ENCODE results near the gene OSR1. TPM values are rescaled to one million over a fixed set of nuclear protein-coding genes. Genes with fewer than 3 reads are reported as not detected.

The OSR1 gene
- total RNA-seq, 2 donors from 2014 or later: 12.5 to 55.7 TPM

GRCh38 chr2:19337202-19337601, 21.2 kb downstream of the OSR1 start:
- no peak for DNase-seq (ENCODE audit: low spot score)
- peak overlapping the region; percentile 46 to 82 for H3K27ac ChIP-seq
- no peaks in the 10 kb centered on the region for H3K36me3 ChIP-seq
- peaks cover 0 to 34% of the 10 kb centered on the region in 2 donors for H3K4me1 ChIP-seq
- no peak overlapping the region for H3K4me3 ChIP-seq
- TF ChIP-seq, protein P1, sequence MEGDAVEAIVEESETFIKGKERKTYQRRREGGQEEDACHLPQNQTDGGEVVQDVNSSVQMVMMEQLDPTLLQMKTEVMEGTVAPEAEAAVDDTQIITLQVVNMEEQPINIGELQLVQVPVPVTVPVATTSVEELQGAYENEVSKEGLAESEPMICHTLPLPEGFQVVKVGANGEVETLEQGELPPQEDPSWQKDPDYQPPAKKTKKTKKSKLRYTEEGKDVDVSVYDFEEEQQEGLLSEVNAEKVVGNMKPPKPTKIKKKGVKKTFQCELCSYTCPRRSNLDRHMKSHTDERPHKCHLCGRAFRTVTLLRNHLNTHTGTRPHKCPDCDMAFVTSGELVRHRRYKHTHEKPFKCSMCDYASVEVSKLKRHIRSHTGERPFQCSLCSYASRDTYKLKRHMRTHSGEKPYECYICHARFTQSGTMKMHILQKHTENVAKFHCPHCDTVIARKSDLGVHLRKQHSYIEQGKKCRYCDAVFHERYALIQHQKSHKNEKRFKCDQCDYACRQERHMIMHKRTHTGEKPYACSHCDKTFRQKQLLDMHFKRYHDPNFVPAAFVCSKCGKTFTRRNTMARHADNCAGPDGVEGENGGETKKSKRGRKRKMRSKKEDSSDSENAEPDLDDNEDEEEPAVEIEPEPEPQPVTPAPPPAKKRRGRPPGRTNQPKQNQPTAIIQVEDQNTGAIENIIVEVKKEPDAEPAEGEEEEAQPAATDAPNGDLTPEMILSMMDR (IDR thresholded peaks at IDR 0.05): no peak
- H3K27me3 ChIP-seq: no peaks in the 10 kb centered on the region
- H3K9me3 ChIP-seq: no peaks in the 10 kb centered on the region

DNA sequence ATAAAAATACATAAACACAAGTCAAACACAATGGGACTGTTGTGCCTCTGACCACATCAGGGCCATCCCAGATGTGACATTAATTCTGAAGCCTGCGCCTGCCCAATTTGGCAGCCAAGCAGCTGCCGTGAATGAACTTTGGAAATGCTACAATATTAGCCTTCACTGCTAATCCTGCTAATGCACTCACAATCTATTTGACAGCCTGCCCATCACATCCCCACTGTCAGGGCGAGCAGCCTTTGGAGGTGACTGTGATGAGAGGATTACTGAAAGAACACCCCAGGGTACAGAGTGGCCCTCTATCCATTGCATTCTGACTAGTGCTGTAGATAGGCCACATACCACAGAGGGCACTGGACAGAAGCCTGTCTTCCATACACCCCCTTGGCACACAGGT, 21.6 kb downstream of the OSR1 start:
- DNase-seq (ENCODE audit: low spot score): no peak
- peak overlapping the region; percentile 55 to 82 for H3K27ac ChIP-seq
- H3K9me3 ChIP-seq: no peaks in the 10 kb centered on the region
- H3K4me3 ChIP-seq: no peak overlapping the region
- H3K36me3 ChIP-seq: no peaks in the 10 kb centered on the region
- no peaks in the 10 kb centered on the region for H3K27me3 ChIP-seq
- TF ChIP-seq, protein P1 (IDR thresholded peaks at IDR 0.05): no peak
- H3K4me1 ChIP-seq: peaks cover 0 to 38% of the 10 kb centered on the region in 2 donors

DNA sequence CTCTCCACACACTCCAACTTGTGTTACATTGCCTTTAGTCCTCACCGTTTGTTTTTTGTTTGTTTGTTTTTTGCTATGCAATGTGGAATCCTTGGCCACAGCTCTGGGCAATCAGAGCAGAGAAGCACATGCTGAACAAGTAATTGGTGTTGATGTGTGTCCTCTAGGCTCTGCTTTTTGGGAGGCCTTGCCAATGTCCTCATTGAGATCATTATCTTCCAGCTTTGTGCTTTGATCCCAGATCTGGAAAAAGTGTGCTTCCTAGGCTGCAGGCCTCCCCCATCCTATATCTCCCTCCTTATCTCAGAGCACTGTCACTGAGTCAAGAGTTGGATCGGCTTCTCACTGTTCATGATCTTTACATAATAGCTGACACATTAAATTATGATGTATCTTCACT, 25.9 kb downstream of the OSR1 start:
- Histone ChIP-seq H3K4me1 (peaks cover 0 to 38% of the 10 kb centered on the region in 2 donors), H3K4me3 (no peak overlapping the region), H3K36me3 (no peaks in the 10 kb centered on the region), H3K27me3 (no peaks in the 10 kb centered on the region), H3K27ac (peak overlapping the region; percentile 29 to 62), H3K9me3 (no peaks in the 10 kb centered on the region)
- TF ChIP-seq, protein P1 (IDR thresholded peaks at IDR 0.05): no peak
- no peak for DNase-seq (ENCODE audit: low spot score)

- TF ChIP-seq, protein P1 (IDR thresholded peaks at IDR 0.05): no peak
- Histone ChIP-seq H3K4me1 (peaks cover 0 to 27% of the 10 kb centered on the region in 2 donors), H3K4me3 (no peak overlapping the region), H3K27me3 (no peaks in the 10 kb centered on the region), H3K9me3 (no peaks in the 10 kb centered on the region), H3K27ac (peak overlapping the region in 1 of 2 donors; percentile 62), H3K36me3 (no peaks in the 10 kb centered on the region)
- no peak for DNase-seq (ENCODE audit: low spot score)
These were observed 27.0 kb downstream of the OSR1 start for GRCh38 chr2:19331450-19331849.

DNA sequence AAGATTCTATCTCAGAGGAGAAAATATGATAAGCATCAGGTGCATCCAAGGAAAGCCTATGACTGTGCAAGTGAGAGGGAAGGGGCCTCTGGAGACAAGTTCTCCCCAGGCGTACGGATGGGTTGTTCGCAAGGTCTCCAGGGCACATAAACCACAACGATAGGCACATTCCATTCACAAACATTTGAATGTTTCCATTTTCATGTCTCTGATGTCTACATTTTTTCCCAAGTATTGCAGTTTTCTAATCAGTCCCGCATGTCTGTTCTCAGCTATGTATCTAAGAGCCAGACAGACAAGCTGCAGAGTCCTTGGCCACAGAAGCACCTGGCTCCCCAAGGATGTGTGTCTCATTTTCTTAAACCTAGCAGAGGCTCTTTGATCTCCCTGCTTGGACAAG, 28.0 kb downstream of the OSR1 start:
- Histone ChIP-seq H3K9me3 (no peaks in the 10 kb centered on the region), H3K36me3 (no peaks in the 10 kb centered on the region), H3K27ac (no peak overlapping the region), H3K4me1 (peaks cover 0 to 17% of the 10 kb centered on the region in 2 donors), H3K4me3 (no peak overlapping the region), H3K27me3 (no peaks in the 10 kb centered on the region)
- TF ChIP-seq, protein P1 (IDR thresholded peaks at IDR 0.05): no peak
- DNase-seq (ENCODE audit: low spot score): no peak

DNA sequence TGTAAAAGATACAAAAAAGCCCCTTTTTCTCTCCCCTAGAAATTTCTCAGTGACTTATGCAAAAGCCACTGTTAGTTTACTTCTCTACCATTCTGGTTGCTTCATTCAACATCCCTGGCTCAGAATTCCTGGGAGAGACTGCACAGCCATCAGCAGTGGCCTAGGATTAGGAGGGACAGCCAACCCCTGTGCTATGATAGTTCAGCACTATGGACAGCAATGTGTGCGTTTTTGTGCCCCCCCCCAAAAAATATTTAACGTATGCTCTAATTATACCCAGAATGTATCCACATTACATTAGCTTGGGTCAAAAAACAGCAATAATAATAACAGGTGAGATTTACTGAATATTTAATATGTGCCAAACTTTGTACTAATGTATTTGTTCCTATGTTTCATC, 29.0 kb downstream of the OSR1 start:
- H3K27me3 ChIP-seq: no peaks in the 10 kb centered on the region
- H3K9me3 ChIP-seq: no peaks in the 10 kb centered on the region
- H3K36me3 ChIP-seq: no peaks in the 10 kb centered on the region
- no peak overlapping the region for H3K27ac ChIP-seq
- DNase-seq (ENCODE audit: low spot score): no peak
- no peak overlapping the region for H3K4me3 ChIP-seq
- H3K4me1 ChIP-seq: peaks cover 0 to 10% of the 10 kb centered on the region in 2 donors
- TF ChIP-seq, protein P1 (IDR thresholded peaks at IDR 0.05): no peak
